ENCODE results near the gene AQP12A. TPM values are rescaled to one million over a fixed set of nuclear protein-coding genes. Genes with fewer than 3 reads are reported as not detected.
"Not testable (repeated sequence)": the region's sequence is repeated elsewhere in the genome, so short reads cannot be mapped to it uniquely, and the experiment has no call there.

Gene AQP12A
- total and polyA plus RNA-seq, 2 donors: 0.34 TPM; not detected in 1

- H3K36me3 ChIP-seq (ENCODE audit: control insufficient read depth in 2 of 2, insufficient read depth in 2 of 2, low read length in 1 of 2); DNase-seq (ENCODE audit: low read depth in 6 of 9, low spot score in 9 of 9); H3K27me3 ChIP-seq (ENCODE audit: control insufficient read depth in 2 of 2, insufficient read depth in 1 of 2, low read length in 1 of 2); H3K4me1 ChIP-seq (ENCODE audit: control insufficient read depth in 2 of 2, insufficient read depth in 2 of 2, low read length in 2 of 2); H3K4me3 ChIP-seq (ENCODE audit: low read length in 2 of 2); H3K9me3 ChIP-seq (ENCODE audit: control insufficient read depth in 2 of 2, insufficient read depth in 1 of 2, low read length in 1 of 2); H3K27ac ChIP-seq (ENCODE audit: low read depth in 1 of 2, low read length in 1 of 2): not testable (repeated sequence)
- 81% methylated on average over 6 of the region's 18 CpGs for WGBS
These were observed 1.1 kb upstream of the AQP12A start for GRCh38 chr2:240690421-240691074.

- WGBS: 73% methylated on average over 1 of the region's 2 CpGs
- H3K36me3 ChIP-seq (ENCODE audit: control insufficient read depth in 2 of 2, insufficient read depth in 2 of 2, low read length in 1 of 2); H3K27me3 ChIP-seq (ENCODE audit: control insufficient read depth in 2 of 2, insufficient read depth in 1 of 2, low read length in 1 of 2); H3K4me1 ChIP-seq (ENCODE audit: control insufficient read depth in 2 of 2, insufficient read depth in 2 of 2, low read length in 2 of 2); H3K4me3 ChIP-seq (ENCODE audit: low read length in 2 of 2); H3K9me3 ChIP-seq (ENCODE audit: control insufficient read depth in 2 of 2, insufficient read depth in 1 of 2, low read length in 1 of 2); DNase-seq (ENCODE audit: low read depth in 6 of 9, low spot score in 9 of 9); H3K27ac ChIP-seq (ENCODE audit: low read depth in 1 of 2, low read length in 1 of 2): not testable (repeated sequence)
These were observed 615 bp upstream of the AQP12A start for GRCh38 chr2:240691075-240691427.

GRCh38 chr2:240692583-240693561, 1.2 kb downstream of the AQP12A start:
- not testable (repeated sequence) for H3K4me3 ChIP-seq (ENCODE audit: low read length in 2 of 2); H3K27ac ChIP-seq (ENCODE audit: low read depth in 1 of 2, low read length in 1 of 2); H3K4me1 ChIP-seq (ENCODE audit: control insufficient read depth in 2 of 2, insufficient read depth in 2 of 2, low read length in 2 of 2); H3K27me3 ChIP-seq (ENCODE audit: control insufficient read depth in 2 of 2, insufficient read depth in 1 of 2, low read length in 1 of 2); DNase-seq (ENCODE audit: low read depth in 6 of 9, low spot score in 9 of 9); H3K9me3 ChIP-seq (ENCODE audit: control insufficient read depth in 2 of 2, insufficient read depth in 1 of 2, low read length in 1 of 2); H3K36me3 ChIP-seq (ENCODE audit: control insufficient read depth in 2 of 2, insufficient read depth in 2 of 2, low read length in 1 of 2)
- WGBS: 89% methylated on average over 13 of the region's 34 CpGs

- not testable (repeated sequence) for H3K36me3 ChIP-seq (ENCODE audit: control insufficient read depth in 2 of 2, insufficient read depth in 2 of 2, low read length in 1 of 2); DNase-seq (ENCODE audit: low read depth in 6 of 9, low spot score in 9 of 9); H3K4me3 ChIP-seq (ENCODE audit: low read length in 2 of 2); H3K9me3 ChIP-seq (ENCODE audit: control insufficient read depth in 2 of 2, insufficient read depth in 1 of 2, low read length in 1 of 2); H3K27me3 ChIP-seq (ENCODE audit: control insufficient read depth in 2 of 2, insufficient read depth in 1 of 2, low read length in 1 of 2); H3K4me1 ChIP-seq (ENCODE audit: control insufficient read depth in 2 of 2, insufficient read depth in 2 of 2, low read length in 2 of 2); H3K27ac ChIP-seq (ENCODE audit: low read depth in 1 of 2, low read length in 1 of 2)
- no CpG with 5 or more reads among the region's 12 CpGs for whole genome bisulfite sequencing
These were observed 2.6 kb downstream of the AQP12A start for GRCh38 chr2:240694304-240694703.

GRCh38 chr2:240695593-240695992, 3.9 kb downstream of the AQP12A start:
- not testable (repeated sequence) for H3K4me3 ChIP-seq (ENCODE audit: low read length in 2 of 2); H3K27me3 ChIP-seq (ENCODE audit: control insufficient read depth in 2 of 2, insufficient read depth in 1 of 2, low read length in 1 of 2); H3K27ac ChIP-seq (ENCODE audit: low read depth in 1 of 2, low read length in 1 of 2); H3K36me3 ChIP-seq (ENCODE audit: control insufficient read depth in 2 of 2, insufficient read depth in 2 of 2, low read length in 1 of 2); H3K9me3 ChIP-seq (ENCODE audit: control insufficient read depth in 2 of 2, insufficient read depth in 1 of 2, low read length in 1 of 2); H3K4me1 ChIP-seq (ENCODE audit: control insufficient read depth in 2 of 2, insufficient read depth in 2 of 2, low read length in 2 of 2); DNase-seq (ENCODE audit: low read depth in 6 of 9, low spot score in 9 of 9)
- no CpG with 5 or more reads among the region's 19 CpGs for WGBS

- DNase-seq (ENCODE audit: low read depth in 6 of 9, low spot score in 9 of 9); H3K36me3 ChIP-seq (ENCODE audit: control insufficient read depth in 2 of 2, insufficient read depth in 2 of 2, low read length in 1 of 2); H3K9me3 ChIP-seq (ENCODE audit: control insufficient read depth in 2 of 2, insufficient read depth in 1 of 2, low read length in 1 of 2); H3K27me3 ChIP-seq (ENCODE audit: control insufficient read depth in 2 of 2, insufficient read depth in 1 of 2, low read length in 1 of 2); H3K4me3 ChIP-seq (ENCODE audit: low read length in 2 of 2); H3K27ac ChIP-seq (ENCODE audit: low read depth in 1 of 2, low read length in 1 of 2); H3K4me1 ChIP-seq (ENCODE audit: control insufficient read depth in 2 of 2, insufficient read depth in 2 of 2, low read length in 2 of 2): not testable (repeated sequence)
- WGBS: 94% methylated on average over 5 of the region's 13 CpGs
These were observed 4.8 kb downstream of the AQP12A start for GRCh38 chr2:240696469-240696868.

- H3K4me1 ChIP-seq (ENCODE audit: control insufficient read depth in 2 of 2, insufficient read depth in 2 of 2, low read length in 2 of 2); H3K36me3 ChIP-seq (ENCODE audit: control insufficient read depth in 2 of 2, insufficient read depth in 2 of 2, low read length in 1 of 2); DNase-seq (ENCODE audit: low read depth in 6 of 9, low spot score in 9 of 9); H3K9me3 ChIP-seq (ENCODE audit: control insufficient read depth in 2 of 2, insufficient read depth in 1 of 2, low read length in 1 of 2); H3K27ac ChIP-seq (ENCODE audit: low read depth in 1 of 2, low read length in 1 of 2); H3K4me3 ChIP-seq (ENCODE audit: low read length in 2 of 2): not testable (repeated sequence)
- H3K27me3 ChIP-seq (ENCODE audit: control insufficient read depth in 2 of 2, insufficient read depth in 1 of 2, low read length in 1 of 2): peaks cover 6 to 16% of the 10 kb centered on the region in 2 donors
- 80% methylated on average over 8 of the region's 33 CpGs for WGBS
These were observed 7.3 kb downstream of the AQP12A start for GRCh38 chr2:240698852-240699561.

GRCh38 chr2:240699835-240700234, 8.2 kb downstream of the AQP12A start:
- WGBS: 72% methylated on average over 8 of the region's 8 CpGs
- H3K36me3 ChIP-seq (ENCODE audit: control insufficient read depth in 2 of 2, insufficient read depth in 2 of 2, low read length in 1 of 2); H3K9me3 ChIP-seq (ENCODE audit: control insufficient read depth in 2 of 2, insufficient read depth in 1 of 2, low read length in 1 of 2); H3K27ac ChIP-seq (ENCODE audit: low read depth in 1 of 2, low read length in 1 of 2); H3K4me3 ChIP-seq (ENCODE audit: low read length in 2 of 2); DNase-seq (ENCODE audit: low read depth in 6 of 9, low spot score in 9 of 9); H3K4me1 ChIP-seq (ENCODE audit: control insufficient read depth in 2 of 2, insufficient read depth in 2 of 2, low read length in 2 of 2): not testable (repeated sequence)
- H3K27me3 ChIP-seq (ENCODE audit: control insufficient read depth in 2 of 2, insufficient read depth in 1 of 2, low read length in 1 of 2): peaks cover 6 to 21% of the 10 kb centered on the region in 2 donors

- not testable (repeated sequence) for H3K27ac ChIP-seq (ENCODE audit: low read depth in 1 of 2, low read length in 1 of 2); H3K4me1 ChIP-seq (ENCODE audit: control insufficient read depth in 2 of 2, insufficient read depth in 2 of 2, low read length in 2 of 2); H3K36me3 ChIP-seq (ENCODE audit: control insufficient read depth in 2 of 2, insufficient read depth in 2 of 2, low read length in 1 of 2); DNase-seq (ENCODE audit: low read depth in 6 of 9, low spot score in 9 of 9); H3K9me3 ChIP-seq (ENCODE audit: control insufficient read depth in 2 of 2, insufficient read depth in 1 of 2, low read length in 1 of 2); H3K4me3 ChIP-seq (ENCODE audit: low read length in 2 of 2)
- 85% methylated on average over 20 of the region's 21 CpGs for WGBS
- H3K27me3 ChIP-seq (ENCODE audit: control insufficient read depth in 2 of 2, insufficient read depth in 1 of 2, low read length in 1 of 2): peaks cover 6 to 24% of the 10 kb centered on the region in 2 donors
These were observed 8.9 kb downstream of the AQP12A start for GRCh38 chr2:240700616-240701015.

Measured in thymus (tissue), 11 donors.